GM19023 (cell line): ENCODE results near the gene TNFRSF1B.

Source experiments
- ATAC-seq: cut with Tn5 transposase; IDR thresholded peaks from one replicate; pipeline ENCODE4 v1.9.1; 2021; ENCODE audit warnings: mild to moderate bottlenecking, moderate library complexity; ENCODE audit not compliant: unreplicated experiment

TNFRSF1B gene

DNA sequence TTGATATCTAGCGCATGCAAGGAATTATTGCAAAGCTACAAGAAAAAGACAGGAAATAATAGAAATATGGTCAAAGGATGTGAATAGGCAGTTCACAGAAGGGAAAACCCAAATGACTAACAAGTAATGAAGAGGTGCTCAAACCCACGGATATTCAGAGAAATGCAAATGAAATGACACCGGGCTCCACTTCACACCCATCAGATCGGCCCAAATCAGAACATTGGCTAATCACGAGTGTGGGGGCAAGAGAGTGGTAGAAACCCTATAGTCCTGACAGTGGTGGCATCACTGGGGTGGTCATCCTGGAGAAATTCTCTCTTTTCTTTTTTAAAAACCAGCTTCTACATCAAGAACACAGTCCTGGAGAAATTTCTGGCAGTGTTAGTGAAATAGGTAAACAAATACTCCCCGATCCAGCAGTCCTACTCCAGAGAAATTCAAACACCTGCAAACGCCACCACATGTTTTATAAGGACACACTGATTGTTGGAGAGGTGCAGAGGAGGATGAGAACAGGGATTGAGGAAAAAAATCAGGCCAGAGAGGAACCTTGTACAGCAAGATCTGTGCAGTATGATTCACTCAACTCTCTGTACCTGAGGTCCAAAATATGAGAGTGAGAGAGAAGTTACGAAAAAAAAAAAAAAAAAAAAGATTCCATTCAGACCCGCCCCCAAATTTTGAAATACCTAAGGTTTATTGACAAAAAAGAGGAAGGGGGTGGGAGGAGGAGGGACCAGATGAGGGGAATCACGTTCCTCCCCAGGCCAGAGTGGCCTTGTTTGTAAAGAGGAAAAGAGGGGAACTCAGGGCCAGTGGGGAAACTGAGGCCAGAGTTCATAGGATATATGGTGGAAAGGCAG, 9.2 kb upstream of the TNFRSF1B start:
- no peak for ATAC-seq

DNA sequence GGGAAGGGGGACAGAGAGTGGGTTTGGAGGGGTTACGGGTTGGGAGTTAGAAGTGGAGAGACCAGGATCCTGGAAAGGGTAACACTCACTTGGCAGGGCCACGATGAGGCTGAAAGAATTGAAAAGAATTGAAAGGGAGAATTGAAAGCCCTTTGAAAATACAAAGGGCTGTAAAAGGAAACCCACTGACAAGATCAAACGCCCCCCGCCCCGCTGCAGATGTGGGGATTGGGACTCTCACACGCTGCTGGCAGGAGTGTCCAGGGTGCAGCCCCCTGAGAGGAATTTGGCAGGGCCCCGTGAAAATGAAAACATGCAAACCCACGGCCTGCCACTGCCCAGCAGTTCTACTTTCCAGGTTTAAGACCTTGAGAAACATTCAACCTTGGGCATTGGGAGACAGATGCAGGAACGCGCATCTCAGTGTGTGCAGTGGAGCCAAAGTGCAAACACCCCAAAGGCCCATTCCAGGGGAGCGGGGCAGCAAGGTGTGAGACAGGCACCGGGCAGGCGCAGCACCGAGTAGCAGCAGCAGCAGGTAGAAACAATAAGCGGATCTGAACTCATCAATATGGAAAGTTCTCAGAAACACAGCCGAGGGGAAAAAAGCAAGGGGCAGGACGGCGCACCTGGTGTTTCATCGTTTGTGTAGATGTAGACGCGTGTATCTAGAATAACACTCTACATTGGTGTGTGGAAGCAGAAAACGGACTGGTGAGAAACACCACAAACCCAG, 8.3 kb upstream of the TNFRSF1B start:
- no peak for ATAC-seq

DNA sequence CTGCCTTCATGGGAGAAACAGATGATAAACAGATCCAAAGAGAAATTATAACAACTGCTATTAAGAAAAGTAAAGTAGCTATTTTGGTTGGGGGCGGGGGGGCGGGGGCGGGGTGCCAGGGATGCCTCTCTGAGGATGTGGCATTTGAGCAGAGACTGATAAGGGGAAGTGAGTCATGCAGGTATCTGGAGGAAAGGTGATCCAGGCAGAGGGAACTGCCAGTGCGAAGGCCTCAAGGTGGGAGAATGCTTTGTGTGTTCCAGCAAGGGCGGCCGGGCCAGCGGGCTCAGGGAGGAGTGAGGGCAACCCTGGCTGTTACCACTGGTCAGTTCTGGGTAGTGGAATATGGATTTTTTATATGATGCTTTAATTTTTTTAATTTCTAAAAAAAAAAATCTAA, 7.0 kb upstream of the TNFRSF1B start:
- no peak for ATAC-seq

DNA sequence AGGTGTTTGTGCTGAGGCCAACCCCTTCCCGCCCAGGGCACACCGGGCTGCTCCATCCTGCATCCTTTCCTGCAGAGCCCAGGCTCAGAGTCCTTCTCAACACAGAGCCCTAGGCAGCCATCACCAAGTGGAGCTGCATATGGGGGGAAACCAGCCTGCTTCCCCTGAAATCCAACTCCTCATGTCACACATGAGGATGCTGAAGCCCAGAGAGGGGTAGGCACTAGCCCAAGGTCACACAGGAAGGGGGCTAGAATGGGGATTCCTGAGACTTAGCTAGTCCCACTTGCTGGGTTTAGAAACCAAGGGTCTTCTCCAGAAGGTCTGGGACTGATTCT, 5.5 kb upstream of the TNFRSF1B start:
- ATAC-seq = no peak

DNA sequence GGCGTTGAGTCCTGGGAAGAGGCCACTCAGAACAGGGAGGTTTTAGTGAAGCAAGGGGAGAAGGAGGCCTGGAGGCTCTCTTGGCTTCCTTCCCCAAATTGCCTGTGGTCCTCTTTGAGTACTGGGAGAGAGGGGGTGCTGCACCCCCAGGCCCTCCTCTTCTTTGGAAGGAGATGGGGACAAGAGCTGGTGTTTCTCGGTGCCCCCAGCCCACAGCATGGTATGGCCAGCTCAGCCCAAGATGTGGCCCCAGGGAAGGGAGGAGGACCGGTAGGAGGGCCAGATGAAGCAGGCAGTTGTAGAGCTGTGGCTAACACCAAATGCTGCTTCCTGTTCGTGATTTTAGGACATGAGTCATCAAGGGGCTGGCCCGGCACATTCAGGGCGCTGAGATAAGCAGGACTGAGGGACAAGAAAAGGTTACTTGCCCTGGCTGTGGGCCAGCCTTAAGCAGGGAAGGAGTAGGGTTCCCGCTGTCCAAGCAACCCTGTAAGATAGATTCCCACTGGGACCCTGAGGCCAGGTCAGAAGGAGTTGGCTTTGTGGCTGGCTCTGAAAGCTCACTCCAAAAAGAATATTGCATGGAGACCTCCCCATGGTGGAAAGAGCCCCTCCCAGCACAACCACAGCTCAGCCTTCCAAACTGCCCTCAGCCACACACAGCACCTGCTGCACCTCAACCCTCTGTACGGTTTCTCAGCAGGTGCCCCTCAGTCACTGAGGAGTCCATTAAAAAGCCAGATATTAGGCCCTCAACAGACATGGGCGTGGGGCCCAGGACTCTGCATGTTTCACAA, 4.9 kb upstream of the TNFRSF1B start:
- ATAC-seq = peak; percentile 77

DNA sequence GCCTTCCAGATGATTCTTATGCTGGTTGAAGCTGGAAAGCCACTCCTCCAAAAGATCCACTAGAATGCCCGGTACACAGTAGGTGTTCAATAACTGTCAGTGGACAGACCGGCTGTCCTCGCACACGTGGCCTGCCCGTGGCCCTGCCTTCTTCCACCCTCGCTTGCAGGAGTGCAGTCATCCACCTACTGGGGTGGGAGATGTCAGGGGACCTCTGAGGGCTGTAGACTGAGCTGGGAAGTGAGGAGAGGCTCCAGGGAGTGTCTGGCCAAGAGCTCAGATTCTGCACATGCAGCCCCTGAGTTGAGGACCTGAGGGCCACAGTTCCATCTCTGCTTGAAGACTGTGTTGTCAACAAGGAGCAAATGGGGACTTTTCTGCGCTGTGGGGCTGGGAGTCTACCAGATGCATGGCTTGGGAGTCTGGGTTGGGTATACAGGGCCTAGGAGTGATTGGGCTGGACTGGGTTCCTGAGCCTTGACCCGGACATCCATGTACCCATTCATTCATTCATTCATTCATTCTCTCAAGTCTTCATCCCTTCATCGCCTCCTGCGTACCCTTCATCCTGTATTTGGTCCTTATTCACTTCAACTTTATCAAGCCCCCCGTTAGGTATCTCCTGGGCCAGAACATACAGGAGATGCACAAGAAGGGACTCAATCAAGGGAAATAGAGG, 4.2 kb upstream of the TNFRSF1B start:
- ATAC-seq = no peak

DNA sequence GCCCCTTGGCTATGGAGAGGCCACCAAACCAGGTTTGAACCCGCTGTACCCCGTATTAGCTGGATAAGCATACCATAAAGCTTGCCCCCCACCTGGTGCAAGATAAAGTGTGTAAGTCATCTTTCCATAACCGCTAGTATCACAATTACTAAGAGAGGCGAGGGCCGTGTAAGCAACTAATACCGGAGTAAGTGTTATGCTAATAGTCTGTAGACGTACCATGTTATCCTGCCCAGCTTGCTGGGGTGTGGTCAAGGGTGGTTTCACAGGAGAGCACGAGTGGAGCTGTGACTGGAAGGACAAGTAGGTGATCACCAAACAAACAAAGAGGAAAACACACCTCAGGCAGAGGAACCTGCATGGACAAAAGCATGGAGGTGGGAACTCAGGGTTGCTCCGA, 3.6 kb upstream of the TNFRSF1B start:
- ATAC-seq = no peak

DNA sequence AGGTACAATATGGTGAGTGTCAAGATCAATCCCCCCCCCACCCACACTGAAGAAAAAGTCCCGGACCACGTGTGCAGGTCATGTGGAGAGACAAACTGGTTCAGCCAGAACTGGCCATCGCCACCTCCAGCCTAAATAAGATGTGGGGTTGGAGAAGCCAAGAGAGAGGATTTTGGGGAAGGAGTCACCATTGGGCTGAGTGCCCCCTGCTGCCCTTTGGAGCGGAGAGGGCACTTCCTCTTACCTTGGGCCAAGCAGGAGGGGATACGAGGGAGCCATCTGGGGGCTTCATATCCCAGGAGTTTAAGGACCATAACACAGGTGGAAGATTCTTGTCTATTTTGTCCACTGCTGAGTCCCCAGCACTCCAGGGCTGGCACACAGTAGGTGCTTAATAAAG, 2.6 kb upstream of the TNFRSF1B start:
- ATAC-seq = no peak

DNA sequence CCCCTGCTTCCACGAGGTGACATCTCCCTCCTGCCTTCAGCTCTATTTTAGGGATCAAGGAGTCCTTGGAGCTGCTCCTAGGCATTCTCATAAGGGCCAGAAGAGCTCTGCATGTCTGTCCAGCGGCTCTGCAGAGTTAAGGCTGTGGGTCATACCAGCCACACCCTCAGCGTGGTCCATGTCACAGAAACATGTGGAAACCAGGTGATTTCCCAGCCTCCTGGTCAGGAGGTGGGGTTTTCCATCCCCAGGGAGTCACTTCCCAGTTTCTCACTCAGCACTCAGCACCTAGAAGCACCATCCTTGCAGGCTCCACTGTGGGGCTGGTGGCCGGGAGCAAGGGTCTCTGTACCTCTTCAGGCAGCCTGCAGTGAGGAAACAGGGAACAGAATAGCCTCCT, 1.4 kb upstream of the TNFRSF1B start:
- ATAC-seq = no peak

DNA sequence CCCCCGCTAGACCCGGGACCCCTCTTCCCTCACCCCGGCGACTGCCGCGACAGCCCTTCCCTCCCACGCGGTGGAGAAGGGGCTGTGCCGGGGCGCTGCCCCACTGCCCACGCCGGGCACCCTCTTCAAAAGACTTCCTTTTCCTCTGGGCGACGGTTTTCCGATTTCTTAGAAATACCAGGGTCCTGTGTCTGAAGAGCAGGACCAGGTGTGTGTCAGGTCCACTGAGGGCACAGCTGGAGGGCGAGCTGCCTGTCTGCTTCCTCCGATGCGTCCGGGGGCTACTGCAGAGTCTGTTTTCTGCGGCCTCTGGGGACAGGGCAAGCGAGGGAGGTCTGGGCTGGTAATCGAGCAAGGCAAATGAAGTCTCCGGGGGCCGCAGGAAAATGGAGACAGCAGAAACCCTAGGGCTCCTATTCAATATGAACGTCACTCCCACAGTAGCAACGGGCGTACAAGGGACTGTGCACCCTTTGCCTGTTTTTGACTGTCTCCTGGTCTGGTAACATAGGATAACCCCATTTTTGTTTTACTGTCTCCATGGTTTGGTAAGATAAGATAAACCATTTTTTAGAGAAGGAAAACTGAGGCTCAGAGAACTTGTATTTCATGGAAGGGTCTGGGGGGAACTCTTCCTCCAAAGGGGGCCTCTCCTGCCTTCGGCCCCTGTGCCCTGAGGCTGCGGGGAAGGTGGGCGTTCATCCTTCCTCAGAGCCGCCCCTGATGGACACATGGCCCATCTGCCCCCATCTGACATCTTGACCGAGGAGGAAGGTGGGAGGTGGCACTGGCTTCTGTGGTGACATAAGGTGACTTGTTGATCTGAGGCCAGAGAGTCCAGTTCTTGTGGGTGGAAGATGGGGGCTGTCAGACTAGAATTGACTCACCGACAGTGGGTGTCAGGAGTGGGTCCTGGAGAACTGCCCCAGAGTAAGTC, 970 bp downstream of the TNFRSF1B start:
- peak; percentile 14 for ATAC-seq

DNA sequence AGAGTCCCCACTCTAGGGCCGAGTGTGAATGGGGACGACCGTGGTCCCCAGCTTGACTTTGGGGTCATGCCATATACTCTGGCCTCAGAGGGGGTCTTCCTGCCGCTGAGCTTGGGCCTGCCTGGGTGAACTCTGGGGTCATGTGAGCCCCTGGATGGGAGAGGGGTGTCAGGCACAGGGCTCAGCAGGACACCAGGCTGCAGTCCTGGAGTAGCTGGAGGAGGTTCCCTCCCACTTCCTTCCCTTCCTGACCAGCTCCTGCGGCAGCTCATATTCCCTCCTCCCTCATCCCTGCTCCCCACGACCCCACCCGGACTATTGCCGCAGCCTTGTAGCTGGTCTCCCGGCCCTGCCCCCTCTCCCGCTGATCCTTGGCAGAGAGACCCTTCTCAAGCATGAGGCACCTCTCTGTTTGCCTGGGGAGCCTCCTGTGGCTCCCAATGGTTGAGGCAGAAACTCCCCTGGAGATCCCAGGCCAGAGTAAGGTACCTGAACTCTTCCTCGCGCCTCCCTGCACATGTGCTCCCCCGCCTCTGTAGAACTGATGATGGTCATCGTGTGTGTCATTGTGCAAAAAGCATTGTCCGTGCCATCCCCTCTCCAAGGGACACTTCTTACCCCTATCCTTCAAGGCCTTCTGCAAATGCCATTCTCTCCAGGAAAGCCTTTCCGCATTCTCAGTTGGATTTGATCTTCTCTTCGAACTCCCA, 1.8 kb downstream of the TNFRSF1B start:
- no peak for ATAC-seq

DNA sequence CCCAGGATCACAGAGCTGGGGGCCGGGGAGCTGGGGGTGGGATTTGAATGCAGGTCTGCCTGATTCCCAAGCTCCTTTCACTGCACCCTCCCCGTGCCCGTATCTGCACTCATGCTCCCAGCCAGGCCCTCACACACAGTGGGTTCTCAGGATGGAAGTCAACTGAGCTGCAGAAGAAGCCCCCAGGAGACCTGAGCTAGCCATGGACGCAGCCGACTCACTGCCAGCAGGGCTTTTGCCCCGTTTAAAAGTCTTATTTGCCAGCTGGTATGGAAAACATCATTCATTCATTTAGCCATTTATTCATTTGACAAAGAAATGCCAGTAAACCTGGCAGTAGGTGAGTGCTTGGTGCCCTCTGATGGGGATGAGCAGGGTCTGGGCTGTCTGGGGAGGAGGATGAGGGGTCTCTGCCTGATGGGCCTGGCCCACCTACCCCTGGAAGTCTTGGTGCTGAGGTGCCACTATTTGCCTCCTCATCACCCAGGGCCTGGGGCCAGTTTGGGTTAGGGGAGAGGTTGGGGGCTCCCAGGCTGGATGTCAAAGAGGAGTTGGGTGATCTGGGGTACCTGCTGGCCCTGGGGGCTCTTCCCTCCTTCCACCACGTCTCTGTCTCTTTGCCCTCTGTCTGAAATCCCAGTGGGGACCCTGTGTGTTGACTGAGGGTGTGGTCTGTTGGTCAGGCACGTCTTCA, 2.8 kb downstream of the TNFRSF1B start:
- no peak for ATAC-seq

DNA sequence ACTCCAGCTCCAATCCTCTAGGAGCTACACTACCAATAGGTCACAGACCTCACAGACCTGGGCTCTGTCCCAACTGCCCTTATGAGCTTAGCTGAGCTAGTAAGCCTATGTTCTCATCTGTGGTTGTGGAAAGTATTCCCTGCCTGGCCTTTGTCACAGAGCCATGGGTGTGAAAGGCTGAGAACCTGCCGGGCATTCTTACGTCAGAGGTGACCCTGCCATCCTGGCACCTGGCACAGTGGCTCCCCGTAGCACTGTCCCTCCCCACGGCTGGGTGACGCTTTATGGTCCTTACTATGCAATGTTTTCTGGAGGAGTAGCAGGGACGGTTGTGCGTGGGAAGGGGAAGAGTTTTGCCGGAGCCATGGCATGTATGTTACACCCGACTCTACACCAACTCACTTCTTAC, 3.5 kb downstream of the TNFRSF1B start:
- ATAC-seq = no peak

DNA sequence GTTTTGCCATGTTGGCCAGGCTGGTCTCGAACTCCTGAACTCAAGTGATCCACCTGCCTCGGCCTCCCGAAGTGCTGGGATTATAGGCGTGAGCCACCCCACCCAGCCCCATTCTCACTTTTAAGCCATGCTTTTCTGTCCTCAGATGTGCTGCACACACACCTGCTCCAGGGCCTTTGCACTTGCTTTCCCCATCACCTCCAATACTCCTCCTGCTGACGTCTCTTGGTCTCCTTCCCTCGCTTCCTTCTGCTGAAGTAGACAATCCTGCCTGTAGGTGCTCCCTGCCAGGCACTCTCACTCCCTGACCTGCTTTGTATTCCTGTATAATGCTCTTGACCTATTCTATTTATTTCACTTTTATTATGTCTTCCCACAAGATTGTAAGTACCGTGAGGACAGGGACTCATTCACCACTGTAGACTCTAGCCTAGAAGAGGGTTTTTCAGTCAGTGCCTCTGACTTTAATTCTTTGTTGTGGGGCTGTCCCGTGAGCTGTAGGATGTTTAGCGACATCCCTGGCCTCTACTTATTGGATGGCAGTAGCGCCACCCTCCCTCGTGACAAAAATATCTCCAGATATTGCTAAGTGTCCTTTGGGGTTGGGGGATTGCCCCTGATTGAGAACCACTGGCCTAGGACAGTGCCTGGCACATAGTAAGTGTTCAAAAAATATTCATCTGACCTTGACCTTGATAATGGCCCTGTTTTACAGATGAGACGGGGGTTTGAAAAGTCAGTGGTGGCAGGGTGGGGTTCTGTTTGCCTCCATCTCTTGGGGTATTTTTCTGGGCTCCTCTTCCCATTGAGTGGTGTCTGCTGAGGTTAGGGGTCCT, 4.6 kb downstream of the TNFRSF1B start:
- ATAC-seq = no peak

DNA sequence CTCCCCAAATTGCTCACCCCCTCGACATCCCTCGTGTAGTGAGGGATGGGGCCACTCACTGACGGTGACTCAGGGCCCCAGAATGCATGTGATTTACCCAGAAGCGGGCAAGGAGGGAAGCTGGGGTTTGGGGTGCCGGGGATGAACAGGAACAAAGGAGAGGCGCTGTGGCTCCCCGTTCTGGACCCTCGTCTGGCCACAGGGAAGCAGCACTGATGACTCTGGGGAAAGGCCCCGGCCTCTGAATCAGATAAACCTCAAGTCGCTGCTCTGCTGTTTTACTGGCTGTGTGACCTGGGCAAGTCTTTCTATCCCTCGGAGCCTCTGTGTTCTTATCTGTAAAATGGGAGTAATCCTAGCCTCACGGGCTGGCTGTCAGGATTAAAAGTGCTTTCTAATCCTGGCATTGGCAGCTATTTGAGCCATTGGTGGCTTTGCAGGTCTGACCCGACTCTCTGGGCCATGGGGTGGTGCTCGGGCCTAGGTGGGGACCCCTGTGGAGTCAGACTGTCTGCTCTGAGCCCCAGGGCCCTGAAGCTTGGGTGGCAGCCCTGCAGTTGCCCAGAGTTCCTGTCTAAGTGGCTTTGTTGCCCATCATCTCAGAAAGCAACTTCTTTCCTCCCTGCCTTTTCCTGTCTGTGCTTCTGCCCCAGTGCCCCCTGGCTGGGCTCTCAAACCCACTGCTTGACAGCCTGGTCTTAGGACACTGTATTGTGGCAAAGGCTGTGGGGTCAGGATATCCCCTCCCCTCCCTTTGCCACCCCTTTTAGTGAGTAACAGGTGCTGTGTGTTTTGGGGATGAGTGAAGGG, 5.5 kb downstream of the TNFRSF1B start:
- ATAC-seq = no peak

DNA sequence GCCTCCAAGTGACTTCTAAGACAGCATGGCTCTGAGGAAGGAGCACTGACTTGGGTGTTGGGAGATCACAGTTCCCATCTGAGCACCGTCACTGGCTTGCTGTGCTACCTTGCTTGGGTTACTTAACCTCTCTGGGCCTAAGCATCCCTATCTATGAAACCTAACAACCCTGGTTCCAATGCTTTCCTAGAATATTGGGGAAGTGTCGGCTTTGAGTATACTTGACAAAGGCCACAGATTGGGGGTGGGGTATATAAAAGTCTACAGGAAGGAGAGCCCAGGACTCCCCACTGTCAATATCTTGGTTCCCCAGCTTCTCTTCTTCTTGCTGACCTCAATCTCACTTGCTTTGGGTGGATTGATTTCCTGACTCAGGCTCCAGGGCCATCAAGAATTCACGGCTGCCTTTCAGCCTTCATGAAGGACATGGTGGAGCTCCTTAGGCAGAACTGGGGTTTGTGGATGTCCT, 6.3 kb downstream of the TNFRSF1B start:
- no peak for ATAC-seq

DNA sequence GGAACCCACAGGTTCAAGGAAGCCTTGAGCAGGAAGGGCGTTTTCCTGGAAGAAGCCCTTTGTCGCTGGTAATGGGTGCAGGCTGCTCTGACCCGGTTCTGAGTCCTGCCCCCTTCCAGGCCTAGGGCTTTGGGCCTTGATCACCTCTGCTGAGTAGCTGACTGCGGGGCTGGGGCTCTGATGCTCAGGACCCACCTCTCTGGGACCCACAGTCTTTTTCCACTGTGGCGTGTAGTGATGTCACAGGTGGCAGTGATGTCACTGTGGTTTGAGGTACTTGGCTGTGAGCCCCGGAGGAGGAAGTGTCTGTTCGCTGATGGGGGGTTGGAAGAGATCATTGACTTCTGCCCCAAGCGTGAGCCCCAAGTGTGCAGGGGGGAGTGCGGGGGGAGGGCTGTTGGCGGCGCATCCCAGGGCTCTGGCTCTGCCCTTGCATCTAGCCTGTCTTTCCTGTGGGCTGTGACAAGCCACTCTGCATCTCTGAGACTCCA, 6.9 kb downstream of the TNFRSF1B start:
- no peak for ATAC-seq
